ENCODE results near the gene AMFR. TPM values are rescaled to one million over a fixed set of nuclear protein-coding genes. Genes with fewer than 3 reads are reported as not detected.
"Not testable (repeated sequence)": the region's sequence is repeated elsewhere in the genome, so short reads cannot be mapped to it uniquely, and the experiment has no call there.

AMFR gene
- polyA plus RNA-seq, 3 donors: 28.3 to 68.1 (median 48.9) TPM

DNA sequence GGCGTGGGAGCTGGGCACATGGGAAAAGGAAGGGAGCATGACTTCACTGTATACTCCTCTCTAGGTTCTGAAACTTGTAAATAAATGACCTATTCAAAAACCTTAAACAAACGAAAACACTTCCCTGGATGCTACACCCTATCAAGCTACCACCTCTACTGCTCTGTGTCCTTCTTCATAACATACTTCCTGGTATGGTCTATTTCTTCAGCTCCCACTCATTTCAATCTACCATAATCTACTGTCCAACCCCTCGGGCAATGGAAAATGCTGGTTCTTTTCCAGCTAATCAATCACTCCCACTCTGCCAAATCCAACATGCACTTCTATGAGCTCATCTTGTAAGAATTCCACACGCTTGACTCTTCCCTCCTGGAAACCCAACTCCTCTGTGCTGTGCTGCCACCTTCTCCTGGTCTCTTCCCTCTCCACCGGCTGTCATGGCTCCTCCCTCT is 42.4 kb downstream of the AMFR start:
- TF ChIP-seq CTCF (IDR thresholded peaks at IDR 0.05): no peak
- Mint-ChIP-seq H3K9me3 (peaks cover 19 to 33% (median 26%) of the 10 kb centered on the region in 7 donors), H3K27me3 (ENCODE audit: low read depth in 3 of 3) (peaks cover 0 to 1% (median 0%) of the 10 kb centered on the region in 3 donors), H3K4me1 (no peaks in the 10 kb centered on the region), H3K36me3 (peaks cover 88 to 95% of the 10 kb centered on the region in 2 donors), H3K27ac (peak overlapping the region in 1 of 7 donors; percentile 10), H3K4me3 (no peak overlapping the region)
- H3K4me1 ChIP-seq (ENCODE audit: control insufficient read depth in 1 of 2, insufficient read depth in 2 of 2, low read length in 2 of 2): no peaks in the 10 kb centered on the region
- no peak overlapping the region for H2AFZ ChIP-seq (ENCODE audit: insufficient read depth, low read depth, low read length, poor library complexity, severe bottlenecking)
- DNase-seq: no peak
- H3K27ac ChIP-seq (ENCODE audit: low read depth in 1 of 2, low read length in 2 of 2): no peak overlapping the region
- H3K9me3 ChIP-seq (replicated peaks in 1 of 2; ENCODE audit: control insufficient read depth in 1 of 2, insufficient read depth in 1 of 2, low read length in 2 of 2): peaks cover 16 to 24% of the 10 kb centered on the region in 2 donors
- H3K79me2 ChIP-seq (ENCODE audit: insufficient read depth, low read length): no peaks in the 10 kb centered on the region
- H3K36me3 ChIP-seq (replicated peaks in 1 of 2; ENCODE audit: control insufficient read depth in 1 of 2, insufficient read depth in 2 of 2, low read length in 2 of 2): peaks cover 76 to 100% of the 10 kb centered on the region in 2 donors
- WGBS (ENCODE audit: insufficient coverage): 100% methylated on average over 3 of the region's 5 CpGs
- no peak overlapping the region for H3K4me2 ChIP-seq (replicated peaks; ENCODE audit: extremely low read depth, low read length, poor library complexity, severe bottlenecking)
- intact Hi-C loops (cut with micrococcal nuclease): no loop called here
- no peak overlapping the region for H3K9ac ChIP-seq (ENCODE audit: insufficient read depth, low read length, poor library complexity, severe bottlenecking)
- peaks cover 12% of the 10 kb centered on the region for H4K20me1 ChIP-seq (ENCODE audit: insufficient read depth, low read length)
- H3K27me3 ChIP-seq (ENCODE audit: control insufficient read depth in 2 of 2, insufficient read depth in 2 of 2, low read length in 2 of 2): no peaks in the 10 kb centered on the region
- no peak overlapping the region for H3K4me3 ChIP-seq (replicated peaks in 1 of 3; ENCODE audit: low read depth in 2 of 3, low read length in 3 of 3)

DNA sequence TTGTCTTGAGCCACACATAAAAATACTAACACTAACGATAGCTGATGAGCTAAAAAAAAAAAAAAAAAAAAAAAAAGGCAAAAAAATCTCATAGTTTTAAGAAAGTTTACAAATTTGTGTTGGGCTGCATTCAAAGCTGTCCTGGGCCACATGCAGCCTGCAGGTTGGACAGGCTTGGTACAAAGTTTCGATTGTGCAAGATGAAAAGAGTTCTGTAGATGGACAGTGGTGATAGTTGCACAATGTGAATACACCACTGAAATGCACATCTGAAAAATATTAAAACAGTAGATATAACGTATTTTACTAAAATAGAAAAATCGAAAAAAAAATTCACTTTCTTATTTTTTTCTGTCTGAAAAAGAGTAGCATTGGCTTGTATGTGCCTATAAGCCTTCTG is 42.9 kb downstream of the AMFR start:
- no peak for DNase-seq

GRCh38 chr16:56380778-56381485 is 44.4 kb downstream of the AMFR start:
- H3K4me3 Mint-ChIP-seq: not testable (repeated sequence)
- WGBS (ENCODE audit: insufficient coverage): no CpG with 5 or more reads among the region's 3 CpGs
- H4K20me1 ChIP-seq (ENCODE audit: insufficient read depth, low read length): peaks cover 30% of the 10 kb centered on the region

More for the DNA sequence above, 42.9 kb downstream of the AMFR start:
- Mint-ChIP-seq H3K9me3 (peaks cover 19 to 33% (median 26%) of the 10 kb centered on the region in 7 donors), H3K27ac (no peak overlapping the region), H3K4me3 (no peak overlapping the region), H3K36me3 (peaks cover 88 to 96% of the 10 kb centered on the region in 2 donors), H3K4me1 (no peaks in the 10 kb centered on the region), H3K27me3 (ENCODE audit: low read depth in 3 of 3) (no peaks in the 10 kb centered on the region)
- Histone ChIP-seq H3K9ac (ENCODE audit: insufficient read depth, low read length, poor library complexity, severe bottlenecking) (no peak overlapping the region), H3K36me3 (replicated peaks in 1 of 2; ENCODE audit: control insufficient read depth in 1 of 2, insufficient read depth in 2 of 2, low read length in 2 of 2) (peaks cover 72 to 100% of the 10 kb centered on the region in 2 donors), H3K4me2 (replicated peaks; ENCODE audit: extremely low read depth, low read length, poor library complexity, severe bottlenecking) (no peak overlapping the region), H3K27me3 (ENCODE audit: control insufficient read depth in 2 of 2, insufficient read depth in 2 of 2, low read length in 2 of 2) (no peaks in the 10 kb centered on the region), H4K20me1 (ENCODE audit: insufficient read depth, low read length) (peaks cover 15% of the 10 kb centered on the region), H3K27ac (ENCODE audit: low read depth in 1 of 2, low read length in 2 of 2) (no peak overlapping the region), H3K4me3 (replicated peaks in 1 of 3; ENCODE audit: low read depth in 2 of 3, low read length in 3 of 3) (no peak overlapping the region), H3K4me1 (ENCODE audit: control insufficient read depth in 1 of 2, insufficient read depth in 2 of 2, low read length in 2 of 2) (no peaks in the 10 kb centered on the region), H2AFZ (ENCODE audit: insufficient read depth, low read depth, low read length, poor library complexity, severe bottlenecking) (no peak overlapping the region), H3K79me2 (ENCODE audit: insufficient read depth, low read length) (no peaks in the 10 kb centered on the region), H3K9me3 (replicated peaks in 1 of 2; ENCODE audit: control insufficient read depth in 1 of 2, insufficient read depth in 1 of 2, low read length in 2 of 2) (peaks cover 16 to 24% of the 10 kb centered on the region in 2 donors)
- intact Hi-C loops (cut with micrococcal nuclease): no loop called here
- no CpG with 5 or more reads among the region's 4 CpGs for WGBS (ENCODE audit: insufficient coverage)
- TF ChIP-seq CTCF (IDR thresholded peaks at IDR 0.05): no peak

More at GRCh38 chr16:56380778-56381485, 44.4 kb downstream of the AMFR start:
- H3K36me3 Mint-ChIP-seq: peaks cover 84 to 85% of the 10 kb centered on the region in 2 donors
- H3K4me1 ChIP-seq (ENCODE audit: control insufficient read depth in 1 of 2, insufficient read depth in 2 of 2, low read length in 2 of 2); H3K9ac ChIP-seq (ENCODE audit: insufficient read depth, low read length, poor library complexity, severe bottlenecking); H2AFZ ChIP-seq (ENCODE audit: insufficient read depth, low read depth, low read length, poor library complexity, severe bottlenecking); H3K27me3 Mint-ChIP-seq (ENCODE audit: low read depth in 3 of 3); H3K27me3 ChIP-seq (ENCODE audit: control insufficient read depth in 2 of 2, insufficient read depth in 2 of 2, low read length in 2 of 2); H3K4me1 Mint-ChIP-seq; H3K27ac ChIP-seq (ENCODE audit: low read depth in 1 of 2, low read length in 2 of 2); H3K4me2 ChIP-seq (replicated peaks; ENCODE audit: extremely low read depth, low read length, poor library complexity, severe bottlenecking); intact Hi-C loops (cut with micrococcal nuclease); DNase-seq; H3K79me2 ChIP-seq (ENCODE audit: insufficient read depth, low read length); H3K27ac Mint-ChIP-seq; H3K4me3 ChIP-seq (replicated peaks in 1 of 3; ENCODE audit: low read depth in 2 of 3, low read length in 3 of 3): not testable (repeated sequence)
- H3K9me3 Mint-ChIP-seq: peaks cover 19 to 33% (median 26%) of the 10 kb centered on the region in 7 donors
- peaks cover 61 to 88% of the 10 kb centered on the region in 2 donors for H3K36me3 ChIP-seq (replicated peaks in 1 of 2; ENCODE audit: control insufficient read depth in 1 of 2, insufficient read depth in 2 of 2, low read length in 2 of 2)
- peaks cover 16 to 24% of the 10 kb centered on the region in 2 donors for H3K9me3 ChIP-seq (replicated peaks in 1 of 2; ENCODE audit: control insufficient read depth in 1 of 2, insufficient read depth in 1 of 2, low read length in 2 of 2)
